LNCAP (cell line): ENCODE measurements around the gene COL19A1.

Experiments
- CTCF ChIP-seq: fragments of 450-650 bp; IDR thresholded peaks from 2 replicates; pipeline ENCODE4 v1.5.1; 2017; ENCODE audit warnings: mild to moderate bottlenecking

Gene COL19A1

GRCh38 chr6:69868252-69868804 is 2.0 kb downstream of the COL19A1 start:
- TF ChIP-seq CTCF: no peak

- no peak for TF ChIP-seq CTCF
Measured at GRCh38 chr6:69868961-69869360, 2.6 kb downstream of the COL19A1 start.

GRCh38 chr6:69871107-69871506 is 4.8 kb downstream of the COL19A1 start:
- TF ChIP-seq CTCF: no peak

- no peak for TF ChIP-seq CTCF
Measured at GRCh38 chr6:69873291-69873690, 6.9 kb downstream of the COL19A1 start.

- no peak for TF ChIP-seq CTCF
Measured at GRCh38 chr6:69875715-69876114, 9.4 kb downstream of the COL19A1 start.

GRCh38 chr6:69878795-69879194 is 12.4 kb downstream of the COL19A1 start:
- TF ChIP-seq CTCF: no peak

GRCh38 chr6:69880601-69881000 is 14.2 kb downstream of the COL19A1 start:
- TF ChIP-seq CTCF: no peak
